Central memory CD4-positive, alpha-beta T cell (primary cell): Measurements from ENCODE around the gene ELK1.

Source experiments
- DNase-seq: peaks from one replicate; pipeline ENCODE4 v3.0.0; 2022

The ELK1 gene

DNA sequence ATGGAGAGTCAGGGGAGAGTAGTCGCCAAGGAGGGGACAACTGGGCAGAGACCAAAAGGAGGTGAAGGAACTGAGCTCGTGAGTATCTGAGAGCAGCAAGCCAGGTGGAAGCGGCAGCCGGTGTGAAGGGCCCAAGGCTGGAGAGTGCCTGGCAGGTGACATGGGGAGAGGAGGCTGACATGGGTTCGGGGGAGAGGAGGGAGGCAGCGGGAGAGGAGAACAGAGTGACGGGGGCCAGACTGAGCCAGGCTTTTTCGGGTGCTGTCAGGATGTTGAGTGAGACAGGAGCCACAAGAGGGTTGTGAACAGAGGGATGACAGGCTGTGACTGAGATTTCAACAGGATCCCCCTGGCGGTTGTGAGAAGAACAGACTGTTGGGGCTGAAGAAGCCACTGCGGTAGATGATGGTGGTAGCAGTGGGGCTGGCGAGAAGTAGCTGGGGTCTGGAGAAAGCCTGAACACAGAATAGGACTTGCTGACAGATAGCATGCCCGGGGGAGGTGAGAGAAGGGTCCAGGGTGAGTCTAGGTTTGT, 5.7 kb downstream of the ELK1 start:
- peak; percentile 13 for DNase-seq

DNA sequence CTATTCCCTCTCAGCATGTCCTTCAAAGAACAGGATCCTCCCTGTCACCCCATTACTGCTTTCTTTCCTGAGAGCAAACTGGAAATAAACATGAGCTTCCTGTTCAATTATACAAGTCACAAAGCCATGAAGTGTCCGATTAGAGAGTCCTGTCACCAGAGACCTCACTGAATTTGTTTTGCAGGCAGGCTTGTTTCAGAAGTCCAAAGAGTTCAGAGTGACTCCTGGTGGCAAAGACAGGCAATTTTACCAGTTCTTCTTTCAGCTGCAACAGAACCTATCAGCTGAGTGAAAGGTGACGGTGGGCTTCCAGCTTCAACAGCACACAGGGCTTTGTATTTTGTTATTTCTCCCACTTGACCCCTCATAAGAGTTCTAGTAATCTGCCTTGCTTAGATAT, 6.4 kb downstream of the ELK1 start:
- no peak for DNase-seq

DNA sequence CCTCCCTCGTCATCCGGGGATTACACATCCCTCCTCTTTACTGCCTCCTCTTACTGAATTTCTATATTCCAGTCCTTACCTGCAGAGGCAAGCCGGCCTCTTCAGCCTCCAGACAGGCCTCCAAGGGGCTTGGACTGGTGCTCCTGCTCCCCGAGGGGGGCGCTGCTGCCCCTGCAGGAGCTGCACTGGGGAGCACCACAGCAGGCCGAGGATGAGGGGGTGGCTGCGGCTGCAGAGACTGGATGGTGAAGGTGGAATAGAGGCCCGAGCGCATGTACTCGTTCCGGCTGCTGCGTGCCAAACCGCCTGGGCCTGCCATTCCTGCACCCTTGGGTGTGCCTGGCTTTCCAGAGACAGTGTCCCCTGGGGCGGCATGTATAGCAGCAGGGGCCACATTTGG, 11.5 kb downstream of the ELK1 start:
- no peak for DNase-seq

DNA sequence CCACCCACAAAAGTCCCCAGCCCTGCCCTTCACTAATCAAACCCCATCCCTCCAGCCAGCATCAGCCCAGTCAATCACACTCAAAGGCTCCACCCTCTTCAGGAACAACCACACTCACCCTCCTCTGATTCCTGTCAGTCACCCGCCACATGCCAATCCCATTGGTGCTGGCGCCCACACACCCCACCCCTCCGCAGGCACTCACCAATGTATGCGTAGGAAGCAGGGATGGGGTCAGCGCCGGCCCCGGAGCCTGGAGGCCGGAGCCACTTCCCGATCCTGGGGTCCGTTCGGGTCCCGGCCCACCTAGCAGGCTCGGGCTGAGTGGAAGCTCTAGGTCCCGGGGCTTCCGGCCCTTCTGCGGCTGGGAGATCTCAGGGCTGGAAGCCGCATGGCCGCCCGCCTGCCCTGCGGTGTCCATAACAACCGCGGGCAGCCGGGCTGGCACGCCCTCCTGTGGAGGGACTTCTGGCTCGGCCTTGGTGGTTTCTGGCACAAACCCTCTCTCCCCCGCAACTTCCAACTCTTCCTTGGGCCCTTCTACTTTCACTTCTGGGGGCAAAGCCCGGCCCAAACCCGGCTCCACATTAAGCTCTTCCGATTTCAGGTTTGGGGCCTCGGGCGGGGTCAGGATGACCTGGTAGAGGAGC, 12.7 kb downstream of the ELK1 start:
- DNase-seq = peak; percentile 29

DNA sequence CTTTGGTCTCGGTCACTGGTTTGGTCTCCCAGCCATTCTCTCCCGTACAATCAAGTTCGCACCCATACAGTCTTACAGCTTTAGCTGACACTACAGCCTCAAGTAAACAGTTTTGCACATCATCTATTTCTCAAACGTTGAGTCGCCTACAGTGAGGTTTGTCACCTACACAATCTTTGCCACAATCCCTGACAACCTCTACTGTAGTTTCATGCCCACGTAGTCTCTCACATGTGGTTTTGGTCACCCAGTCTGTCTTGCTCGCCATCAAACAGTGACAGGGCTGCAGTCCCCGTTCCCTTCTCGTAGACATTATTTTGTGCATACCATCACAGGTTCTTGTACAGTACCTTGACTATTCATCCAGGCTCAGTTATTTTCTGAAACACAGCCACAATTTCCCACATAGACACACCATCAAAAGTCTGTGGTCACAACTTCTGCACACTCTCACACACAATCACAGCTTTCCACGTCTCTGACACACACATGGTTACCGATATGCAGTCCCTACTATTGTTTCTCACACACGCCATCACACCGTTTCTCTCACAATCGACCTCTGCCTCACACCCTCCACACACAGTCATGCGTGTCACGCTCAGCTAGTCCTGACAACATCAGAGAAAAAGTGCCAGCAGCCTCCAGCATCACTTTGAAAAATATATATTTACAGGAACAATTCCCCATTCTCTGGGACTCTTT, 15.3 kb downstream of the ELK1 start:
- no peak for DNase-seq

DNA sequence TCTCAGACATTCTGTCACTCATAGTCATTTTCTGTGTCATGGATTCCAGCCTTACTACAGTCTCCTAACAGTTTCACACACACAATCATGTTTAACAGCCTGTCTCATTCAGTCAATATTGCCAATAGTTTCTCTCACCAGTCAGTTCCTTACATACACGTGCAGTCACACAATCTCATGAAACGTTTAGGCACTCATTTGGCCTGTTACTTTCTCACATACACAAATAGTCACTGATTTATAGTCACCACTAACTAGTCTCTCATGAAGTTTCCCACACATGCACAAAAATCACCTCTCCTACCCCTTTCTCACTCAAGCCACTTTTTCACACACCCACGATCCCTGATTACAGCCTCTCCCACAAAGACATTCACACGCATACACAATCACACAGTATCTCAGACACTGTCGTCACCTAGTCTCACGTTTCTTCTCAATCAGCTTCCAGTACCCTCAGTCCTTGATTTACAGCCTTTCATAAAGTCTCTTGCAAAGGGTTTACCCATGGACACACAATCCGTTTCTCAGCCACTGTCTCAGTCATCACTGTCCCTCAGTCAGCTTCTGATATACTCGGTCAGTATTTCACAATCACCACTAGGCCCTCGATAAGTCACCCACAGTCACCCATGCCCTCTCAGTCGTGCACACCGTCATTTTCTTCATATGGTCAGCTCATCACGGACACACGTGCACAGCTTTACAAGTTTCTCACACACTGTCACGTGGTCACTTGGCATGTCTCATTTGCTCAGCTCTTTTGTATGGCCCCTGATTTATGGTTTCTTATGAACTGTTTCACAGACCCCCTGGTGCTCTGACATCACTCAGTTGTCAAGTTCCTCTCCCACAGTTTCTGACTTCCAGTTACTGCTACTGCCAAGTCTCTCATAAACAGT, 16.4 kb downstream of the ELK1 start:
- no peak for DNase-seq

DNA sequence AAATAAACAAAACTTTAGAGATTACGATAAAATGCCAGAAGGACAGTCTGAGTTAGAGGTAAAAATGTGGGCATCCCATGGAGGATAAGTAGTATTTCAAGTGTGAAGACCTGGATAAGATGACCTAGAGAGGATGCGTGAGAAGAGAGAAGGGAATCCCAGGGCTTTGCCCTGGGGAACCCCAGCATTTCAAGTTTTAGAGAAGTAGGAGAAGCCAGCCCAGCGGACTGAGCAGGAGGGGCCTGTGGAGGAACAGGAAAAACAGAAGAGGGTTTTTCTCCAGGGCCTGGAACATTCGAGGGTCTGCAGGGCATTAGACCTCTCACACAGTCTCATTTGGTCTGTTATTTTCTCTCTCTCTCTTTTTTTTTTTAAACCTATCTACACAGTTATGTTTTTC, 17.7 kb downstream of the ELK1 start:
- no peak for DNase-seq

DNA sequence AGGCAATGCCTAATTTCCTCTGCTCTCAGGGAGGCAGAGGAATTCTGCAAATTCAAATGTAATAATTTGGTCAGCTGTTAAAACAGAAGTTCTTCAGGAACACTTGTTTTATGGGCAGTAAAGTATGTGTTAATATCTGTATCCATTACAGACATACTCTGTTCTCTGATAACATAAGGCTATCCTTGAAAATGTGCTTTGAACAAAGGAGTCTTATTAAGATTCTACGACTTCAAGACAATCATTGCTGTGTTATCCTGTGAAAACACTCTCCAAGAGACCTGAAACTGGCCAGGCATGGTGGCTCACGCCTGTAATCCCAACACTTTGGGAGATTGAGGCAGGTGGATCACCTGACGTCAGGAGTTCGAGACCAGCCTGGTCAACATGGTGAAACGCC, 18.7 kb downstream of the ELK1 start:
- DNase-seq = no peak

DNA sequence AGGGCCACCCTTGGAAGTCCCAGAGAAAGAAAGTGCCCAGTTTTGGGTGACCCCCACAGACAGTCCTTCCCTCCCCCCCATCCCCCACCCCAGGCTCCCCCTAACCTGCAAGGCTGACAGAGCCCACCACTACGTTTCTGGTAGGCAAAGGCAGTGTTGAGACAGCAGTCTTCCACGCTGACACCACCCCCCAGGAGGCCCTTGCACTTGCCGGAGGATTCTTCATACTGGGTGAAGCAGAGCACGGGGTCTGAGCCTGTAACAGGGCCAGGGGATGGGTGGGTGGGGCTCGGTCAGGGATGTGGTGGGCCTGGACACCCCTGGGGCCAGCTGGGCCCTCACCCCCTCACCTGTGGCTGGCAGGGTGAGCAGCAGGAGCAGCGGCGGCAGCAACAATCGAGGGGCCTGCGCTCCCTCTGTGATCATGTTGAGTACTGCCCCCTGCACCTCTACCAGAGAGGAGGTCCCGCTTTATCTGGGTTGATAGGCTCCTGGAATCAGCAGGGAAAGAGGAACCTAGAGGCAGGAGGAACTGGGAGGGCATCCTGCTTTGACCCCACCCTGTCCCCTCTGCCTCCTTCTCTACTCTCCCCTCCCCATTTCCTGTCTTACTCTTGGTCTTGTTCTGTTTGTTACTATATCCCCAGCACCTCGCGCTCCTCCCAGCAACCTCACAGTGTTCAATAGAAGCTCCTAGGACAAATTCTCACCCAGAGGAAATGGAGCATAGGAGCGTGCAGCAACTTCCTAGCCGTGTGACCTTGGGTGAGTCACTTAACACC, 20.8 kb downstream of the ELK1 start, which contains the start of gene CFP:
TSS of gene CFP (minus strand) at position 512 of the 782 bp plus-strand sequence. CDS start at position 426, 86 bp downstream.
- DNase-seq = no peak

DNA sequence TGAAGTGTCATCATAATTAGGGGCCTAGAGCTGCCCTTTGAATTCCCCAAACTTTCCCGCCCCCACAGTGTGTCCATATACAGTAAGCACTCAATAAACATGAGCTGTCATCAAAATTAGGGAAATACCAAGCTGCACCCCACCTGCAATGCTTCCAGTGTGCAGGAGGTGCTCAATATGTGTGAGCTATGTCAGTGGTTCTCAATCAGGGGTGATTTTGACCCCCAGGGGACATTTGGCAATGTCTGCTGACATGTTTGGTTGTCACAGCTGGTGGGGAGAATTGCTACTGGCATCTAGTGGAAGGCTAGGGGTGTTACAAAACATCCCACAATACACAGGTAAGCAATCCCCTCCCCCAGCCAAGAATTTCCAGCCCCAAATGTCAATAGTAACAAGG, 21.4 kb downstream of the ELK1 start:
- DNase-seq = no peak

DNA sequence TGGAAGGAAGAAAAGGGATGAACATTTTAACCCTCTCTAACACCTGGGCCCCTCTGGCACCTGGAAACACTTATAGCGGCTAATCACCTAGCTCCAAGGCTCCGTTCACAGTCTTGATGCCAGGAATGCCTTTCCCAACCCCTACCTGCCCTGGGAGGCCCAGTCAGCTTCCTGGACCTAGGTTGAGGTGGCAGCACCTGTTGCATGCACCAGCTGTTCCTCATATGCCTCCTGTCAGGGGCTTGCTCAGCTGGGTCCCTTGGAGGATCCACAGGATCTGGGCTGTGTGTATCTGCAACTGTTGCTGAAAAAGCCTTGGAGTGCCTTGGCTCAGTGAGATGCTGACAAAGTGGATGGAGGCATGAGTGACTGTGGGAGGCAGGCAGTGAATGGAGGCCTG, 25.0 kb downstream of the ELK1 start:
- DNase-seq = no peak

DNA sequence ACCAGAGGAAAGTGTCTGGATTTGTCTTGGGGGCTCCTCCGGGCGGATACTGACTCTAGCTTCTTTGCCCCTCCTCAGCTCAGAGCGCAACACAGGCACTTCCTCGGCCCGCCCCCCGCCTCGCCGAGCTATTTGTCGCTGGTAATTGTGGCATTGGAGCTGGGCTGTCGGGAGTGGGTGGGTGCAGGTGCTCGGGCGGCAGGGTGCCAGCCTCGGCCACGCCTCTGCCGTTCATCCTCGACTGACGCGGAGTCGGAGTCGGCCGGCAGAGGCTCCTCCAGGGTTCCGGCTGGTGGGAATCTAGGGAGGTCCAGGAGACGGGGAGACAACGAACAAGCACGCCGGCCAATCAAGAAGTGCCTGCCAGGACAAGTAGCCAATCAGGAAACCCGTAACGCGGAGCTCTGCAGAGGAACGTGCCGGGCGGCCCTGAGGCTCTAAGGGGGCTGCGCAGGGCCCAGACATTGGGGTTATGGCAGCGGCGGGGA, 26.8 kb downstream of the ELK1 start:
- DNase-seq = peak; percentile 41

DNA sequence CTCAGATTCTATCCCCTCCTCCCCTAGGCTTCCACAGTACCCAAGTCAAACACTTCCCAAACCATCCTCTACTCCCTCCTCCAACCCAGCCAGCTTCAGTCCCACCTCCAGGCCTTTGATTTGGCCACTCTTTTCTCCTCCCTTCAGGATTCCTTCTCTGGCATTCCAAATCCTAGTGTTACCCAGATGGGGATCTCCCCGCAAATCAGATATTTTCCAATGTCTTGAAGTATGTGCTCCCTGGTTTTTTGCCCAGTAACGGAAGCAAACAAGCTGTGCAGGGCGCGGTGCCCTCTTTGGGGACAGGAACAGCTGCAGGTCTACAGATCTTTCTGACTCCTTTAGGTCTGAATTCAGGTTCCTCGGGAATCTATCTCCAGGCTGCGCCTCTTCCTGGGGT, 28.5 kb downstream of the ELK1 start:
- no peak for DNase-seq

DNA sequence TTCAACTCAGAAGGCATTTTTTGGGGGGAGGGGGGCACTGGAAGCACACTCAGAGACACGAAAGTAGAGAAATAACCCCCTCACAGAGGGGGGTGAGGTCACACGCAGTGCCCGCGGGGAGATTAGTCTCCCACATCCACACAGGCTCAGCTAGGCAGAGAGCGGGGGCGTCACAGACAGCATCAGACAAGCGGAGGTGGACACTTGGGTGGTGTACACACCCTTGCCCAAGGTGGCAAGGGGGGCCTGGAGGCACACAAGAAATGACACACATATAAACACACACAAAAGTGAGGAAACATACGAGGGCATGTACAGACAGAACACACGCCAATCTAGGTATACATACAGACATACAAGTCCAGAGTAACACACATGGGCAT, 30.1 kb downstream of the ELK1 start:
- no peak for DNase-seq

DNA sequence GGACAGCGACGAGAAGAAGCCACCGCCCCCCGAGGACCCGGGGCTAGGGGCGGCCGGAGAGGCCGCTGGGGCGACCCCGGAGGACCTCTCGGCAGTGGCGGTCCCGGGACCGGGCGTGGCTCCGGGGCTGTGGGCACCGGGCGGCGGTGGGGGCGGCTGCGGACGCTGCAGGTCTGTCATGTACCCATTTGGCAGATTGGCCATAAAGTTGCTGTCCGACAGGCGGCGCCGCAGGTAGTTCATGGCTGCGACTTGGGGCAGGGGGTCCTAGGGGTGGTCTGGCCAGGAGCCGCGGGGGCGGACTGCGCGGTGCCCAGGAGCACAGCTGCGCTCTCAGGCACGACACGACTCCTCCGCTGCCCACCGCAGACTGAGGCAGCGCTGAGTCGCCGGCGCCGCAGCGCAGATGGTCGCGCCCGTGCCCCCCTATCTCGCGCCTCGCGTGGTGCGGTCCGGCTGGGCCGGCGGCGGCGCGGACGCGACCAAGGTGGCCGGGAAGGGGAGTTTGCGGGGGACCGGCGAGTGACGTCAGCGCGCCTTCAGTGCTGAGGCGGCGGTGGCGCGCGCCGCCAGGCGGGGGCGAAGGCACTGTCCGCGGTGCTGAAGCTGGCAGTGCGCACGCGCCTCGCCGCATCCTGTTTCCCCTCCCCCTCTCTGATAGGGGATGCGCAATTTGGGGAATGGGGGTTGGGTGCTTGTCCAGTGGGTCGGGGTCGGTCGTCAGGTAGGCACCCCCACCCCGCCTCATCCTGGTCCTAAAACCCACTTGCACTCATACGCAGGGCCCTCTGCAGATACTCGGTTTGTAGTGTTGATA, 30.7 kb downstream of the ELK1 start, which contains the start of gene SYN1:
TSS of gene SYN1 (minus strand) at position 372 of the 817 bp plus-strand sequence. CDS start at position 243, 129 bp downstream.
- peak; percentile 76 for DNase-seq

DNA sequence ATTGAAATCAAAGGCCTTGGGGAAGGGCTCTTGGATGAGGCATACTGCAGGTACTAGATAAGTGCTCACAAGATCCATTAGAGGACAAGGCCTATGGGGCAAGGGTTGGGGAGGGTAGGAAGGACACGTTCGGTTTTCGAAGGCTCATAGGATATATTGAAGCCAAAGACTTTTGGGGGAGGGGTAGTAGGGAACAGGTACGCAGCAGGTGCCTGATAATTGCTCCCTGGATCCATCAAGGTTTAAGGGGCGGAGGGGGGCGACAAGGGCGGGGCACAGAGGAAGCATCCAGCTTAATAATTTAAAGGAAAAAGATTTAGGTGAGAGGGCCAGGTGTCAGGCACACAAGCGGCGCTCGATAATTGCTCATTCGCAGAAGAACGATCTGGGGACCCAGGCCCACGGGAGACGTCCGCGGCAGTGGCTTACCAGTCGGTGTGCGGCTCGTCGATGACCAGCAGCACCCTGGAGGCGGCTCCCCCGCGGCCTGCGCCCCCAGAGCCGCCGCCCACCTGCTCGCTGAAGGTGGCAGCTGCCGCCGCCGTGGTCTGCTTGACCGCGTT, 31.4 kb downstream of the ELK1 start:
- DNase-seq = no peak

DNA sequence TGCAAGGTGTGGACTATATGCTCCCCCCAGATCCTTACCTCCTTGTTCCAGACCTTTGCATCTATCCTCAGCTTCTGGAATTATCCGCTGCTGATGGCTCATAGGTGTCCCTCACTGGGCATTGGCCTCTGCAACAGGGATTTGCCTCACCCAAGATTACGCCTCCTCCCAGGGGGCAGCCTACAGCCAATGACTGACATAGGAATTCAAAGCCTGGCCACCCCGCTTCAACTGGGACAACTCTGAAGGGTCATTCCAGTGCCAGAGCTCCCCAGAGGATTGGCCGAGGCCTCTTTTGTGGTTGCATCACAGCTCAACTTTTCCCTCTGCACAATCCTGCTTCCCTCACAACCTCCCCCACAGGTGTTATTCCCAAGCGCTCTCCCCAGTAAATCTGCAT, 35.7 kb downstream of the ELK1 start:
- no peak for DNase-seq

DNA sequence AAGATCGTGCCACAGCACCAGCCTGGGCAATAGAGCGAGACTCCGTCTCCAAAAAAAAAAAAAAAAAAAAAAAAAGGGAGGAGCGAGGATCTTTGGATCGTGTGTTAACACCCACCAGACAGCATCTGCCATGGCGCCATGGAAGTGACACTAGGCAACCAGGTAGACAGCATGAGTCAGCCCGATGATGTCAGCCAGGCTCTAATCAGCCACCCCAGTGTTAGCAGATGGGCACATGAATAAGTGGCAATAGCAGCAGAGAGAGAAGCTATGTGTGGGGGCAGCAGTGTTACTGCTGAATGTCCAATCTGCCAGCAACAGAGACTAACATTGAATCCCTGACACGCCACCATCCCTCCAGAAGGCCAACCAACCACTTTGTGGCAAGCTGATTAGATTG, 37.3 kb downstream of the ELK1 start:
- DNase-seq = no peak

DNA sequence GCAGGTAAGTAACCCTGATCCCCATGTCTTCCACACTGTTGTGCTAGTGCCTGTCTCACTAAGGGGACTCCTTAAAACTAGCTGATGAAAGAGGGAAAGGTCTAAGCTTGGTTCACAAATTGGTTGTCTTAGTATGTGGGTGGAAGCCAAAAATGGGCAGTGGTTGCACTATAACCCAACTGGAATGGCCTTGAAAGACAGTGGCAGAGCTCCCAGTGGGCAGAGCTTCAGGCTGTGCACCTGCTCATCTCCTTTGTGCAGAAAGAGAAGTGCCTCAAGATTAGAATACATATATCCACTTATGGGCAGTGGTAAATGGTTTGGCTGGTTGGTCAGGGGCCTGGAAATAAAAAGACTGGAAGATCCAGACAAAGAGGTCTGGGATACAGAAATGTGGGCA, 37.9 kb downstream of the ELK1 start:
- no peak for DNase-seq

DNA sequence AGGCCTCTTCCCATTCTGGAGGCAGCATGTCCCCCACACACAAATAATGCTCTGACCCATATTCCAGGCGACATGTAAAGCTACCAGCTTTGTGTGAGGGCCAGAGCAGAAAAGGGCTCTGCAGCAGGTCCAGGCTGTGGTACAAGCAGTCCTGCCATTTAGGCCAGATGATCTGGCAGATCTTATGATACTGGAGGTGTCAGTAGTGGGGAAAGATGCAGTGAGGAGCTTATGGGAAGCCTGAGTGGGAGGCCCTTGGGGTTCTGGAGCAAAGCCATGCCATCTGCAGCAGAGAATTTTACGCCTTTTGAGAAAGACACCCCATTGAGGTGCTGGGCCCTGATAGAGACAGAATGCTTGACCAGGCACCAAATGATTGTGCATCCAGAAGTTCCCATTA, 38.4 kb downstream of the ELK1 start:
- DNase-seq = no peak

DNA sequence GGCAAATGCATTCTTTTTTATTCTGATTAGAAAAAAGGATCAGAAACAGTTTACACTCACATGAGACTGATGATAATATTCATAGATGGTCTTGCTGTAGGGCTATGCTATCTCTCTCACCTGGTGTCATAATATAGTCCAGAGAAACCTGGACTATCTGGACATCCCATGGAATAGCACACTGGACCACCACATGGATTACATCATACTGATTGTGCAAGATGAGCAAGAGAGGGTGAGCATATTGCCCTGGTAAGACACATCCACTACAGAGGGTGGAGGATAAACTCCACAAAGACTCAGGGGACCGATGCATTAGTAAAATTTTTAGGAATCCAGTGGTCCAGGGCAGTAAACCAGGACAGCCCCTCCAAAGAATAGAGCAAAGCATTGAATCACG, 38.9 kb downstream of the ELK1 start:
- DNase-seq = no peak
